ENCODE measurements around the gene CMC1.
"Not testable (repeated sequence)": the region's sequence is repeated elsewhere in the genome, so short reads cannot be mapped to it uniquely, and the experiment has no call there.

Gene CMC1

DNA sequence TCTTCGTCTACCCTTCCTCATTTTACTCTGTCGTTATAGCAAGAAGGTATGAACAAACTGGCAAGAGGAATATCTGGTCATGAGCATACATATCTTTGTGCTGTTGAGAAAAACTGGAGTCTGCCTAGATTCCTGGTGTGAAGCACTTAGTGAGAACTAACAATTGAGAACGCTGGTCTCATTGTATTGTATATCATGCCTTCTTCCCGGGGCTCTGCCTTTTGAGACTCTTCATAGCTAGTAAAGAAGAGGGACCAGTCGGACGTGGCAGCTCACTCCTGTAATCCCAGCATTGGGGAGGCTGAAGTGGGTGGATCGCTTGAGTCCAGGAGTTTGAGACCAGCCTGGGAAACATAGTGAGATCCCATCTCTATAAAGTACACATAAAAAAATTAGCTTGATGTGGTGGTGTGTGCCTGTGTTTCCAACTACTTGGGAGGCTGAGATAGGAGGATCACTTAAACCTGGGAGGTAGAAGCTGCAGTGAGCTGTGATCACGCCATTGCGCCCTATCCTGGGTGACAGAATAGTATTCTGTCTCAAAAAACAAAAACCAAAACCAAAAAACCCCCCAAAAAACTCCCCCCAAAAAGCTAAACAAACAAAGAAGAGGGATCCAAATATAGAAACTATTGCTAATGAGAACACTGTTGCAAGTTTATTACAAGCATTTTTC lies 11.8 kb downstream of the CMC1 start:
- peaks cover 2% of the 10 kb centered on the region for H3K9me3 ChIP-seq (ENCODE audit: low read length)
- H3K36me3 ChIP-seq (ENCODE audit: insufficient read depth, low read length), result no peaks in the 10 kb centered on the region
- no peak overlapping the region for H2AFZ ChIP-seq (ENCODE audit: low read depth, low read length)
- no peaks in the 10 kb centered on the region for H3K27me3 ChIP-seq (ENCODE audit: insufficient read depth, low read length)
- H3K4me3 ChIP-seq (ENCODE audit: low read length), result no peak overlapping the region
- H3K4me1 ChIP-seq (ENCODE audit: insufficient read depth, low read length), result no peaks in the 10 kb centered on the region

GRCh38 chr3:28262001-28262400 lies 20.6 kb downstream of the CMC1 start:
- H3K9me3 ChIP-seq (ENCODE audit: low read length), result no peaks in the 10 kb centered on the region
- H3K4me1 ChIP-seq (ENCODE audit: insufficient read depth, low read length), result no peaks in the 10 kb centered on the region
- H3K27me3 ChIP-seq (ENCODE audit: insufficient read depth, low read length), result no peaks in the 10 kb centered on the region
- H3K4me3 ChIP-seq (ENCODE audit: low read length), result no peak overlapping the region
- peaks cover 7% of the 10 kb centered on the region for H3K36me3 ChIP-seq (ENCODE audit: insufficient read depth, low read length)
- H2AFZ ChIP-seq (ENCODE audit: low read depth, low read length), result no peak overlapping the region

GRCh38 chr3:28265641-28266040 lies 24.2 kb downstream of the CMC1 start:
- no peak overlapping the region for H2AFZ ChIP-seq (ENCODE audit: low read depth, low read length)
- peaks cover 3% of the 10 kb centered on the region for H3K9me3 ChIP-seq (ENCODE audit: low read length)
- H3K4me3 ChIP-seq (ENCODE audit: low read length), result no peak overlapping the region
- no peaks in the 10 kb centered on the region for H3K27me3 ChIP-seq (ENCODE audit: insufficient read depth, low read length)
- H3K36me3 ChIP-seq (ENCODE audit: insufficient read depth, low read length), result peaks cover 7% of the 10 kb centered on the region
- no peaks in the 10 kb centered on the region for H3K4me1 ChIP-seq (ENCODE audit: insufficient read depth, low read length)

GRCh38 chr3:28267984-28268849 lies 26.8 kb downstream of the CMC1 start:
- Histone ChIP-seq H3K27me3 (ENCODE audit: insufficient read depth, low read length) (no peaks in the 10 kb centered on the region), H3K4me1 (ENCODE audit: insufficient read depth, low read length) (no peaks in the 10 kb centered on the region), H3K4me3 (ENCODE audit: low read length) (no peak overlapping the region), H3K9me3 (ENCODE audit: low read length) (peaks cover 3% of the 10 kb centered on the region), H2AFZ (ENCODE audit: low read depth, low read length) (no peak overlapping the region), H3K36me3 (ENCODE audit: insufficient read depth, low read length) (peaks cover 7% of the 10 kb centered on the region)

DNA sequence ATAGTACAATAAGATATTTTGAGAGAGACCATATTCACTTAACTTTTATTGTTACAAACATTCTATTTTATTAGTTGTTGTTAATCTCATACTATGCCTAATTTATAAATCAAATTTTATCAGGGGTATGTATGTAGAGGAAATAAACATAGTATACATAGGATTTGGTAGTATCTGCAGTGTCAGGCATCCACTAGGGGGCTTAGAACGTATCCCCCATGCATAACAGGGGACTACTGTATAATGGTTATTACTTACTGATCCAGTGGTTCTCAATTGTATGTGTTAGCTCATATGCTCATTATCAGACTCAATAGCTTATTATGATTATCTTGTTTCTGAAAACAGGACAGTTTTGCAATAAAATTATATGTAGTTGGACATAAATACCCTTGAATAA lies 27.6 kb downstream of the CMC1 start:
- H3K4me3 ChIP-seq (ENCODE audit: low read length), result no peak overlapping the region
- H3K27me3 ChIP-seq (ENCODE audit: insufficient read depth, low read length), result no peaks in the 10 kb centered on the region
- H3K36me3 ChIP-seq (ENCODE audit: insufficient read depth, low read length), result peaks cover 4% of the 10 kb centered on the region
- H2AFZ ChIP-seq (ENCODE audit: low read depth, low read length), result no peak overlapping the region
- H3K9me3 ChIP-seq (ENCODE audit: low read length), result peaks cover 3% of the 10 kb centered on the region
- H3K4me1 ChIP-seq (ENCODE audit: insufficient read depth, low read length), result no peaks in the 10 kb centered on the region

DNA sequence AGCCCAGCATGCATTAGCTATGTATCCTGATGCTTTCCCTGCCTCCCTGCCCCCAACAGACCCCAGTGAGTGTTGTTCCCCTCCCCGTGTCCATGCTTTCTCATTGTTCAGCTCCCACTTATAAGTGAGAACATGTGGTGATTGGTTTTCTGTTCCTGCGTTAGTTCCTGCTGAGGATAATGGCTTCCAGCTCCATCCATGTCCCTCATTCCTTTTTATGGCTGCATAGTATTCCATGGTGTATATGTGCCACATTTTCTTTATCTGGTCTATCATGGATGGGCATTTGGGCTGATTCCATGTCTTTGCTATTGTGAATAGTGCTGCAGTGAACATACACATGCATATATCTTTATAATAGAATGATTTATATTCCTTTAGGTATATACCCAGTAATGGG lies 28.5 kb downstream of the CMC1 start:
- not testable (repeated sequence) for H3K9me3 ChIP-seq (ENCODE audit: low read length); H3K36me3 ChIP-seq (ENCODE audit: insufficient read depth, low read length); H2AFZ ChIP-seq (ENCODE audit: low read depth, low read length); H3K4me1 ChIP-seq (ENCODE audit: insufficient read depth, low read length); H3K4me3 ChIP-seq (ENCODE audit: low read length); H3K27me3 ChIP-seq (ENCODE audit: insufficient read depth, low read length)

- H3K4me3 ChIP-seq (ENCODE audit: low read length), result no peak overlapping the region
- H3K9me3 ChIP-seq (ENCODE audit: low read length), result peaks cover 6% of the 10 kb centered on the region
- no peak overlapping the region for H2AFZ ChIP-seq (ENCODE audit: low read depth, low read length)
- H3K27me3 ChIP-seq (ENCODE audit: insufficient read depth, low read length), result no peaks in the 10 kb centered on the region
- H3K4me1 ChIP-seq (ENCODE audit: insufficient read depth, low read length), result no peaks in the 10 kb centered on the region
- peaks cover 4% of the 10 kb centered on the region for H3K36me3 ChIP-seq (ENCODE audit: insufficient read depth, low read length)
These were observed 32.4 kb downstream of the CMC1 start for GRCh38 chr3:28273837-28274236.

DNA sequence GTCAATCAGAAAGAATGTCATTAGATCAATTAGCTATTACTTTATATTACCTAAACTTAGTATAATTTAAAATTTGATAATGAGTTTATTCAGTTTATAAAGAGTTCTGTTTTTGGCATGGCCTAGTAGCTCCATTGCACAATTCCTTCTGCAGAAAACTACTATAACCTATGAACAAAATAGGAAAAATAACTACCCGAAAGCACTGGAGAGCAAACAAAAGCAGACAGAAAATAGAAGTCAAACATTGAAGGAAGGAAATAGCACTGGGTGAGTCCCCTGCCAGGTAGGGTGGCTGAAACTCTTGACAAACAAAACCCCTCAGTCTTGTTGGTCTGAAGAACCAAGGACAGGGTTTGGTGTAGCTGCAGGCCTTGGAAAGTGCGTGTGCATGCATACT lies 37.5 kb downstream of the CMC1 start:
- no peaks in the 10 kb centered on the region for H3K4me1 ChIP-seq (ENCODE audit: insufficient read depth, low read length)
- peaks cover 4% of the 10 kb centered on the region for H3K36me3 ChIP-seq (ENCODE audit: insufficient read depth, low read length)
- no peaks in the 10 kb centered on the region for H3K27me3 ChIP-seq (ENCODE audit: insufficient read depth, low read length)
- no peak overlapping the region for H2AFZ ChIP-seq (ENCODE audit: low read depth, low read length)
- H3K4me3 ChIP-seq (ENCODE audit: low read length), result no peak overlapping the region
- peaks cover 3% of the 10 kb centered on the region for H3K9me3 ChIP-seq (ENCODE audit: low read length)

GRCh38 chr3:28279770-28280169 lies 38.4 kb downstream of the CMC1 start:
- Histone ChIP-seq H3K27me3 (ENCODE audit: insufficient read depth, low read length) (no peaks in the 10 kb centered on the region), H3K9me3 (ENCODE audit: low read length) (peaks cover 3% of the 10 kb centered on the region), H3K4me3 (ENCODE audit: low read length) (no peak overlapping the region), H3K4me1 (ENCODE audit: insufficient read depth, low read length) (no peaks in the 10 kb centered on the region), H2AFZ (ENCODE audit: low read depth, low read length) (no peak overlapping the region), H3K36me3 (ENCODE audit: insufficient read depth, low read length) (peaks cover 4% of the 10 kb centered on the region)

DNA sequence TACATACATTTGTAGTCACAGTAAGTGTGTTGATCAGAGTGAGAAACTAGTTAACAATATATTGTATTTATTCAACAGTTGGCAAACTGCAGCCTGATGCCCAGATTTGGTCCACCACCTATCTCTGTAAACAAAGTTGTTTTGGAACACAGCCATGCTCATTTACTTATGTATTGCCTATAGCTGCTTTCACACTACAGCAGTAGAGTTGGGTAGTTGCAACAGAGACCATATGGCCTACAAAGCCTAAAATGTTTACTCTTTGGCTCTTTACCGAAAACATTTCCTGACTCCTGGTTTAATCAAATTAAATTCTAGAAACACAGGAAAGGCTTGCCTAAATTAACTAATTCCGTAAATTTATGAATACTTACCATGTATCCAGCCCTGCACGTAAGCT lies 39.4 kb downstream of the CMC1 start:
- Histone ChIP-seq H3K4me3 (ENCODE audit: low read length) (no peak overlapping the region), H3K9me3 (ENCODE audit: low read length) (no peaks in the 10 kb centered on the region), H3K36me3 (ENCODE audit: insufficient read depth, low read length) (no peaks in the 10 kb centered on the region), H3K27me3 (ENCODE audit: insufficient read depth, low read length) (no peaks in the 10 kb centered on the region), H3K4me1 (ENCODE audit: insufficient read depth, low read length) (no peaks in the 10 kb centered on the region), H2AFZ (ENCODE audit: low read depth, low read length) (no peak overlapping the region)

- H3K27me3 ChIP-seq (ENCODE audit: insufficient read depth, low read length), result no peaks in the 10 kb centered on the region
- H3K4me3 ChIP-seq (ENCODE audit: low read length), result no peak overlapping the region
- H3K4me1 ChIP-seq (ENCODE audit: insufficient read depth, low read length), result no peaks in the 10 kb centered on the region
- H2AFZ ChIP-seq (ENCODE audit: low read depth, low read length), result no peak overlapping the region
- peaks cover 4% of the 10 kb centered on the region for H3K9me3 ChIP-seq (ENCODE audit: low read length)
- H3K36me3 ChIP-seq (ENCODE audit: insufficient read depth, low read length), result no peaks in the 10 kb centered on the region
These were observed 45.2 kb downstream of the CMC1 start for GRCh38 chr3:28286595-28286994.

DNA sequence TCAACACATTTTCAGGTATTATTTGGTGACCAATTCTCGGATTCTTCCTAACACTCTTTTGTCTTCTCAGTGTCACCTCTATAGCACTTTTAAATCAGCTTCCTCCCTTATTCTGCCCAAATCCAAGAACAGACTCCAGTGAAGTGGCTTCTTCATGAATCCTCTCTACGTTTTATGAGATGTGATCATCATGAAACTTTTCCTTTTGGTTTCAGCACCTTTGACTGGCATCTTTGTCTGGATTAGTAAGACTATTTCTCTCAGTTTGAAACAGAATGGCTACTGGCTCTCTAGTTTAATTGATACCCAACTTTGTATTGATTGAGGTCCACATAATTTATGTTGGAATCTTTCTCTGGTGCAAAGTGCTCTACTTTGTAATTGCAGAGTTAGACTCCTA lies 45.6 kb downstream of the CMC1 start:
- H3K27me3 ChIP-seq (ENCODE audit: insufficient read depth, low read length), result no peaks in the 10 kb centered on the region
- H3K4me3 ChIP-seq (ENCODE audit: low read length), result no peak overlapping the region
- no peaks in the 10 kb centered on the region for H3K4me1 ChIP-seq (ENCODE audit: insufficient read depth, low read length)
- no peaks in the 10 kb centered on the region for H3K36me3 ChIP-seq (ENCODE audit: insufficient read depth, low read length)
- no peak overlapping the region for H2AFZ ChIP-seq (ENCODE audit: low read depth, low read length)
- peaks cover 4% of the 10 kb centered on the region for H3K9me3 ChIP-seq (ENCODE audit: low read length)

- no peaks in the 10 kb centered on the region for H3K36me3 ChIP-seq (ENCODE audit: insufficient read depth, low read length)
- no peak overlapping the region for H3K4me3 ChIP-seq (ENCODE audit: low read length)
- H2AFZ ChIP-seq (ENCODE audit: low read depth, low read length), result no peak overlapping the region
- H3K4me1 ChIP-seq (ENCODE audit: insufficient read depth, low read length), result no peaks in the 10 kb centered on the region
- peaks cover 4% of the 10 kb centered on the region for H3K9me3 ChIP-seq (ENCODE audit: low read length)
- H3K27me3 ChIP-seq (ENCODE audit: insufficient read depth, low read length), result no peaks in the 10 kb centered on the region
These were observed 49.5 kb downstream of the CMC1 start for GRCh38 chr3:28290863-28291300.

Measured in neuron (in vitro differentiated cells).